Trophoblast cell (in vitro differentiated cells and primary cell): ENCODE results near the gene POLA1.

Source experiments
- DNase-seq, 2 donors: peaks; one replicate each; pipeline ENCODE4 v3.0.0-alpha.2; 2016
- H2AFZ ChIP-seq: 2 replicates; pipeline ENCODE4 v1.6.1; 2013; ENCODE audit warnings: low read length, moderate library complexity, mild to moderate bottlenecking; ENCODE audit not compliant: insufficient read depth, poor library complexity
- H2AK5ac ChIP-seq: 2 replicates; pipeline ENCODE4 v1.6.1; 2013; ENCODE audit warnings: mild to moderate bottlenecking, low read length
- H2BK120ac ChIP-seq: 2 replicates; pipeline ENCODE4 v1.6.1; 2013; ENCODE audit warnings: low read length, mild to moderate bottlenecking, moderate library complexity; ENCODE audit not compliant: insufficient read depth, poor library complexity
- H2BK12ac ChIP-seq: 2 replicates; pipeline ENCODE4 v1.6.1; 2013; ENCODE audit warnings: mild to moderate bottlenecking, low read length, moderate library complexity
- H2BK5ac ChIP-seq: 2 replicates; pipeline ENCODE4 v1.6.1; 2013; ENCODE audit warnings: low read length, low read depth, moderate library complexity, mild to moderate bottlenecking; ENCODE audit not compliant: poor library complexity
- H3K14ac ChIP-seq: 2 replicates; pipeline ENCODE4 v1.6.1; 2013; ENCODE audit warnings: mild to moderate bottlenecking, low read length
- H3K18ac ChIP-seq: 2 replicates; pipeline ENCODE4 v1.6.1; 2013; ENCODE audit warnings: mild to moderate bottlenecking, low read length
- H3K23ac ChIP-seq: 2 replicates; pipeline ENCODE4 v1.6.1; 2013; ENCODE audit warnings: low read length
- H3K27ac ChIP-seq: 2 replicates; pipeline ENCODE4 v1.5.1; 2013; ENCODE audit warnings: low read depth, mild to moderate bottlenecking, inconsistent platforms, low read length, moderate library complexity
- H3K27me3 ChIP-seq: 2 replicates; pipeline ENCODE4 v1.6.1; 2013; ENCODE audit warnings: inconsistent platforms, mild to moderate bottlenecking, low read length, moderate library complexity; ENCODE audit not compliant: insufficient read depth
- H3K36me3 ChIP-seq, 2 experiments: 1 replicate in 1 of 2; 2 replicates in 1 of 2; pipeline ENCODE4 v1.6.1; 2013; ENCODE audit warnings: low read length in 2 of 2, mild to moderate bottlenecking in 2 of 2, moderate library complexity in 1 of 2; ENCODE audit not compliant: insufficient read depth in 2 of 2, control insufficient read depth in 1 of 2
- H3K4ac ChIP-seq: 2 replicates; pipeline ENCODE4 v1.6.1; 2013; ENCODE audit warnings: low read depth, mild to moderate bottlenecking, low read length, moderate library complexity
- H3K4me1 ChIP-seq, 2 experiments: 1 replicate in 1 of 2; 2 replicates in 1 of 2; pipeline ENCODE4 v1.6.1; 2013; ENCODE audit warnings: low read length in 2 of 2, mild to moderate bottlenecking in 2 of 2, moderate library complexity in 1 of 2; ENCODE audit not compliant: insufficient read depth in 2 of 2, control insufficient read depth in 1 of 2
- H3K4me2 ChIP-seq: 2 replicates; pipeline ENCODE4 v1.6.1; 2013; ENCODE audit warnings: inconsistent platforms, mild to moderate bottlenecking, low read length, moderate library complexity
- H3K4me3 ChIP-seq: 2 replicates; pipeline ENCODE4 v1.5.1; 2013; ENCODE audit warnings: mild to moderate bottlenecking, low read depth, low read length, inconsistent platforms
- H3K79me1 ChIP-seq: one replicate; pipeline ENCODE4 v1.6.1; 2013; ENCODE audit warnings: low read length
- H3K79me2 ChIP-seq: 2 replicates; pipeline ENCODE4 v1.6.1; 2013; ENCODE audit warnings: low read length, mild to moderate bottlenecking; ENCODE audit not compliant: control insufficient read depth, insufficient read depth, poor library complexity
- H3K9ac ChIP-seq: 2 replicates; pipeline ENCODE4 v1.6.1; 2013; ENCODE audit warnings: mild to moderate bottlenecking, low read length
- H3K9me3 ChIP-seq: 2 replicates; pipeline ENCODE4 v1.6.1; 2013; ENCODE audit warnings: low read depth, mild to moderate bottlenecking, control low read depth, inconsistent platforms, low read length; ENCODE audit not compliant: insufficient read depth
- H4K12ac ChIP-seq: 2 replicates; pipeline ENCODE4 v1.6.1; 2013; ENCODE audit warnings: low read depth, mild to moderate bottlenecking, low read length, moderate library complexity
- H4K8ac ChIP-seq: 2 replicates; pipeline ENCODE4 v1.6.1; 2013; ENCODE audit warnings: low read depth, mild to moderate bottlenecking, low read length, moderate library complexity
- H4K91ac ChIP-seq: one replicate; pipeline ENCODE4 v1.6.1; 2013; ENCODE audit warnings: low read depth, mild to moderate bottlenecking, low read length, moderate library complexity
- WGBS: extraction: QIAGEN DNeasy Blood & Tissue Kit; methylation state at CpG from one replicate; pipeline ENCODE4 v1.1.7; 2013; ENCODE audit warnings: missing lambda C conversion rate; ENCODE audit not compliant: insufficient read length, insufficient coverage; ENCODE audit errors: extremely low coverage; 5-methylcytosine and 5-hydroxymethylcytosine counted together

The POLA1 gene

DNA sequence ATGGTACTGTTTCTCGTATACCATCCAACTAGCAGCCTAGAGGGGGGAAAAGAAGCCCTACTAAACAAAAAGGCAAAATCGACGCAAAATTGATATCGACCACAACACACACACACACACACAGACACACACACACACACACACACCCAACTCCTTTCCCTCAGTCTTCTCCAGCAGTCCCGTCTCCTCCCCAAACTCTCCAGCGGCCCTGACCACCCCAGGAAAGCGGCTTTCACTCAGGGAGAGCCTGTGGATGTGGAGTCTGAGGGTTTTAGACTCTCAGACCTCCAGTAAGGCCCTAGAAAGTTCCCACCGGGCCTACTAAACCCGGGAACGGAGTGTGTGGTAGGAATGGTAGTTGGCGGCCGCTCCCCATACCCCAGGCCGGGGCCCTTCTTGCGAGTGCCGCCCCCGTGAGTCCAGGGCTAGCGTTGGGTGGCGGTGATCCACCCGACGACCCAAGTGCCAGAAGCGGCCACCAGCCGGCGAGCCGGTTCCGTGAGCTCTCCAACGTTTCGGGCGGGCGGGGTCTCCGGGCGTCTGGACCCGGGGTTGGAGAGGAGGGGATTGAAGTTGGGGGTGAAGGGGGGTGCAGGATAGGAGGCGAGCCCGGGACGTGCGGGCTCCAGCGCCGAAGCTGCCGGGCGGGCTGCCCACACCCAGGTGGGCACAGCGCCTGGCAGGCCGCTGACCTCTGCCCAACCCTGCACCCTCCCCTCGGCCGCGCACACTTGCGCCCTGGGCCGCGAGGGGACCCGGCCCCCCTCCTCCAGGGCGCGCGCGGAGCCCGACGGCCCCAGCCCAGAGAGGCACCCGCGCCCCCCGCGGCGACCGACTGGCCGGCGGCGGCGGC, 308.3 kb downstream of the POLA1 start:
- Histone ChIP-seq H3K4me1 (peaks cover 6 to 11% of the 10 kb centered on the region in 2 experiments), H3K79me1 (peaks cover 2% of the 10 kb centered on the region), H3K14ac (no peak overlapping the region), H4K8ac (no peak overlapping the region), H2BK5ac (no peak overlapping the region), H4K91ac (no peak overlapping the region), H3K23ac (no peak overlapping the region), H3K9ac (no peak overlapping the region), H2AK5ac (no peak overlapping the region), H4K12ac (peak overlapping the region; percentile 70), H3K27me3 (peaks cover 46% of the 10 kb centered on the region), H3K4me2 (peak overlapping the region; percentile 76), H2BK12ac (no peak overlapping the region), H3K36me3 (no peaks in the 10 kb centered on the region), H3K18ac (no peak overlapping the region), H3K4me3 (no peak overlapping the region), H3K79me2 (no peaks in the 10 kb centered on the region), H3K4ac (no peak overlapping the region), H2AFZ (no peak overlapping the region), H3K27ac (no peak overlapping the region), H2BK120ac (no peak overlapping the region), H3K9me3 (no peaks in the 10 kb centered on the region)
- WGBS, result no CpG with 5 or more reads among the region's 65 CpGs
- DNase-seq, result peak in 1 of 2 donors; percentile 22

- Histone ChIP-seq H4K91ac (no peak overlapping the region), H3K79me2 (no peaks in the 10 kb centered on the region), H4K8ac (no peak overlapping the region), H3K14ac (no peak overlapping the region), H3K18ac (no peak overlapping the region), H3K4me2 (peak overlapping the region; percentile 76), H3K27ac (no peak overlapping the region), H3K4ac (no peak overlapping the region), H3K79me1 (peaks cover 2% of the 10 kb centered on the region), H3K27me3 (peaks cover 49% of the 10 kb centered on the region), H3K23ac (no peak overlapping the region), H2BK120ac (no peak overlapping the region), H3K9ac (no peak overlapping the region), H3K4me1 (peaks cover 6 to 11% of the 10 kb centered on the region in 2 experiments), H2AFZ (no peak overlapping the region), H4K12ac (peak overlapping the region; percentile 43), H2AK5ac (no peak overlapping the region), H3K9me3 (no peaks in the 10 kb centered on the region), H3K4me3 (no peak overlapping the region), H2BK5ac (no peak overlapping the region), H2BK12ac (no peak overlapping the region), H3K36me3 (no peaks in the 10 kb centered on the region)
- peak in 1 of 2 donors; percentile 41 for DNase-seq
- WGBS, result no CpG with 5 or more reads among the region's 33 CpGs
Measured at GRCh38 chrX:25002661-25003020, 308.9 kb downstream of the POLA1 start.

DNA sequence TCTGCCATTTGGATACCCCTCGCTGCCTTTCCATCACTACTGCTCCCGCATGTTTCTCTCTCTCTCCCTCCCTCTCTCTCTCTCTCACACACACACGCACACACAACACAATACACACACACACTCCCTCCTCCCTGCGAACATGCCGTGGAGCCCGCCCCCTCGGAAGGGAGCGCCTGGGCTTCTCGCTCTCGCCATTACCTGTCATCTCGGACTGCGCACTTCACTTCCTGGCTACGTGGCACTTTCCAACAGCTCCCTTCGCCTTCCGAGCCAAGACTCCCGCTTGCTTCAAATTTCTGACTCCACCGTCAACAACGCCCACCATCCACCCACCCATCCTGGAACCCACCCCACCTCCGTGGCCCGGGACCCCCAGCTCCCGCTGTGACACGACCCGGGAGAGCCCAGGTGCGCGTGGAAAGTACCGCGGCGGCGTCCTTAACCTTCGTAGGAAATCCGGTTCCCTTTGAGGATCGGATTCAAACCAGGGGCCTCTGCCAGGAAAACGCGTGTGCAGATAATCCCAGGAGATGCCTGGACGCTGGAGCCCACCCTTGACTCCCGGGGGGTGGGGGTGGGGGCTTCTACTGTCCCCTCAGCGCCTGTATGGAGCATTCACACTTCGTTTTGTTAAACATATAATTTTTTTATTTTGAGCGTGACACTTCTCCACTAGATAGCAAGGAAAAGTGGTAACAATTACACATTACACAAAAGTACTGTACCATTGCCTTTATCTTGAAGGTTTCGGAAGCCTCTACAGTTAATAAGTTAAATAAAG, 309.5 kb downstream of the POLA1 start:
- Histone ChIP-seq H3K18ac (no peak overlapping the region), H3K14ac (no peak overlapping the region), H4K91ac (no peak overlapping the region), H3K9me3 (no peaks in the 10 kb centered on the region), H4K8ac (no peak overlapping the region), H3K27me3 (peaks cover 54% of the 10 kb centered on the region), H3K9ac (no peak overlapping the region), H4K12ac (peak overlapping the region; percentile 7), H2BK120ac (no peak overlapping the region), H3K27ac (no peak overlapping the region), H2AK5ac (no peak overlapping the region), H3K4ac (no peak overlapping the region), H2AFZ (no peak overlapping the region), H3K79me1 (peaks cover 2% of the 10 kb centered on the region), H3K36me3 (no peaks in the 10 kb centered on the region), H3K4me1 (peaks cover 6 to 11% of the 10 kb centered on the region in 2 experiments), H3K23ac (no peak overlapping the region), H3K4me2 (peak overlapping the region; percentile 76), H3K79me2 (no peaks in the 10 kb centered on the region), H2BK5ac (no peak overlapping the region), H2BK12ac (no peak overlapping the region), H3K4me3 (no peak overlapping the region)
- no CpG with 5 or more reads among the region's 40 CpGs for WGBS
- peak; percentile 56 to 61 for DNase-seq

DNA sequence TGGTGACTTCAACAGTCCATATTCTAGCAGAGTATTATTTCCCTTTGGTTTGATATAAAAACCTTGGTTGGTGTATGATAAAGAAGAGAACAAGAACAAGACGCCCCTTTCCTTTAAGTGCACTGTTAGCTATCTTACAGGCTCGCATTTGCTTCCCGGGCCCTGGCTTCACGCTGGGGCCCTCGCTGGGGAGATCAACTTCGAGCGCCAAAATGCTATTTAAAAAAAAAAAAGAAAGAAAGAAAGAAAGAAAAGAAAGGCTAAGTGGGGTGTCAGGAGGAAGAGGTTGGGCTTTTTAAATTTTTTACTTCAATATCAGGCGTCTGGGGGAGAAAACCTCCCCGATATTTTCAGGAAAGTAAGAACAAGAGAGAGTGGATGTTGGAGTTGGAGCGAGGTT, 310.3 kb downstream of the POLA1 start:
- H3K27me3 ChIP-seq, result peaks cover 58% of the 10 kb centered on the region
- no peak overlapping the region for H3K4me2 ChIP-seq
- H3K79me1 ChIP-seq, result peaks cover 2% of the 10 kb centered on the region
- H2BK5ac ChIP-seq, result no peak overlapping the region
- no CpG with 5 or more reads among the region's 10 CpGs for WGBS
- H3K9ac ChIP-seq, result no peak overlapping the region
- H3K4ac ChIP-seq, result no peak overlapping the region
- no peak overlapping the region for H2BK120ac ChIP-seq
- no peak overlapping the region for H3K4me3 ChIP-seq
- H3K79me2 ChIP-seq, result no peaks in the 10 kb centered on the region
- no peak overlapping the region for H2AK5ac ChIP-seq
- DNase-seq, result peak in 1 of 2 donors; percentile 18
- H2BK12ac ChIP-seq, result no peak overlapping the region
- no peaks in the 10 kb centered on the region for H3K36me3 ChIP-seq
- H4K8ac ChIP-seq, result no peak overlapping the region
- no peak overlapping the region for H2AFZ ChIP-seq
- H3K18ac ChIP-seq, result no peak overlapping the region
- no peaks in the 10 kb centered on the region for H3K9me3 ChIP-seq
- no peak overlapping the region for H3K27ac ChIP-seq
- no peak overlapping the region for H4K91ac ChIP-seq
- no peak overlapping the region for H3K14ac ChIP-seq
- H4K12ac ChIP-seq, result no peak overlapping the region
- H3K23ac ChIP-seq, result no peak overlapping the region
- peaks cover 6 to 11% of the 10 kb centered on the region in 2 experiments for H3K4me1 ChIP-seq
